IPS-18a (cell line): ENCODE results near the gene TP53BP2.

ENCODE experiments used
- H3K27ac ChIP-seq: one replicate; pipeline ENCODE4 v1.5.1; 2013; ENCODE audit warnings: low read length
- H3K27me3 ChIP-seq: one replicate; pipeline ENCODE4 v1.6.1; 2013; ENCODE audit warnings: mild to moderate bottlenecking, low read length; ENCODE audit not compliant: control insufficient read depth, insufficient read depth
- H3K36me3 ChIP-seq: one replicate; pipeline ENCODE4 v1.6.1; 2013; ENCODE audit warnings: low read depth, low read length; ENCODE audit not compliant: control insufficient read depth
- H3K4me1 ChIP-seq: one replicate; pipeline ENCODE4 v1.6.1; 2013; ENCODE audit warnings: low read depth, low read length; ENCODE audit not compliant: control insufficient read depth
- H3K4me3 ChIP-seq: one replicate; pipeline ENCODE4 v1.5.1; 2013; ENCODE audit warnings: low read length
- H3K9ac ChIP-seq: one replicate; pipeline ENCODE4 v1.6.1; 2013; ENCODE audit warnings: mild to moderate bottlenecking, low read length, moderate library complexity
- H3K9me3 ChIP-seq: one replicate; pipeline ENCODE4 v1.6.1; 2013; ENCODE audit warnings: low read depth, low read length; ENCODE audit not compliant: control insufficient read depth

The TP53BP2 gene

DNA sequence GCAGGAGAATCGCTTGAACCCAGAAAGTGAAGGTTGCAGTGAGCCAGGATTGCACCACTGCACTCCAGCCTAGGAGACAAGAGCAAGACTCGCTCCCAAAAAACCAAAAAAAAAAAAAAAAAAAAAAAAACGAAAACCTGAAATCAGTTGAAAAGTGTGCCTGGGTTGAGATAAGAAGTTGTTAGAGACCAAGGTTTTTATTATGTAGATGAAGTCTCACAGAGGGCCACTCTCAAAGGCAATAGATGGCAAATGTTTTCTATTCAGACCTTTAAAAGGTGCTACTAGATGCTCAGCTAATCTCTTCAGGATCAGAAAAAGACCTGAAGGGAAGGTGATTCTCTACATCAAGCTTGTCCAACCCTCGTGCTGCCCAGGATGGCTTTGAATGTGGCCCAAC is 115.8 kb downstream of the TP53BP2 start:
- Histone ChIP-seq H3K4me1 (peaks cover 40% of the 10 kb centered on the region), H3K27ac (no peak overlapping the region), H3K9ac (no peak overlapping the region)

More for the DNA sequence above, 115.8 kb downstream of the TP53BP2 start:
- H3K27me3 ChIP-seq, result peaks cover 51% of the 10 kb centered on the region
- no peaks in the 10 kb centered on the region for H3K9me3 ChIP-seq
- no peaks in the 10 kb centered on the region for H3K36me3 ChIP-seq
- no peak overlapping the region for H3K4me3 ChIP-seq
